Stimulated activated CD8-positive, alpha-beta memory T cell treated with anti-CD3 and anti-CD28 coated beads, Interleukin-7, amount 100 ng/mL, for 1 hour (primary cell): ENCODE data around the gene CRELD1.

Experiments
- DNase-seq, 2 donors: peaks; one replicate each; pipeline ENCODE4 v3.0.0-alpha.2; 2020; ENCODE audit warnings: low read depth in 2 of 2

Gene CRELD1

GRCh38 chr3:9903904-9904303 lies 29.7 kb upstream of the CRELD1 start:
- DNase-seq: no peak

- no peak for DNase-seq
Observed at GRCh38 chr3:9906480-9906879, 27.2 kb upstream of the CRELD1 start.

GRCh38 chr3:9908286-9908685 lies 25.3 kb upstream of the CRELD1 start:
- DNase-seq: no peak

GRCh38 chr3:9909221-9910013 lies 24.2 kb upstream of the CRELD1 start:
- DNase-seq: no peak

GRCh38 chr3:9911863-9912262 lies 21.8 kb upstream of the CRELD1 start:
- DNase-seq: no peak

- no peak for DNase-seq
Observed at GRCh38 chr3:9912294-9912935, 21.2 kb upstream of the CRELD1 start.

- no peak for DNase-seq
Observed at GRCh38 chr3:9913601-9914000, 20.0 kb upstream of the CRELD1 start.

- no peak for DNase-seq
Observed at GRCh38 chr3:9914011-9914410, 19.6 kb upstream of the CRELD1 start.

- no peak for DNase-seq
Observed at GRCh38 chr3:9914559-9915253, 18.9 kb upstream of the CRELD1 start.

GRCh38 chr3:9915254-9916141 lies 18.1 kb upstream of the CRELD1 start:
- DNase-seq: no peak

GRCh38 chr3:9916346-9916733 lies 17.3 kb upstream of the CRELD1 start:
- DNase-seq: no peak

GRCh38 chr3:9916734-9917680 lies 16.6 kb upstream of the CRELD1 start, which contains the start of gene IL17RC:
TSS of gene IL17RC (plus strand) at chr3:9917098. CDS start at chr3:9917316, 218 bp downstream.
- no peak for DNase-seq

- no peak for DNase-seq
Observed at GRCh38 chr3:9917820-9918219, 15.8 kb upstream of the CRELD1 start.

- no peak for DNase-seq
Observed at GRCh38 chr3:9918261-9919038, 15.2 kb upstream of the CRELD1 start.

- DNase-seq: no peak
Observed at GRCh38 chr3:9928158-9928557, 5.5 kb upstream of the CRELD1 start.

GRCh38 chr3:9930804-9931418 lies 2.7 kb upstream of the CRELD1 start:
- DNase-seq: no peak

GRCh38 chr3:9932535-9932842 lies 1.1 kb upstream of the CRELD1 start:
- DNase-seq: no peak

GRCh38 chr3:9932843-9933560 lies 632 bp upstream of the CRELD1 start:
- DNase-seq: peak; percentile 68 to 75

GRCh38 chr3:9934235-9934621 lies 594 bp downstream of the CRELD1 start:
- no peak for DNase-seq
